GM23248 (cell line): ENCODE results near the gene SCFD1.

Experiments used
- EZH2 ChIP-seq: fragments of 200-600 bp; sonication (generic); IDR thresholded peaks from 2 replicates; pipeline ENCODE4 v1.6.1; 2018; ENCODE audit warnings: antibody characterized with exemption, mild to moderate bottlenecking; ENCODE audit not compliant: insufficient read depth, poor library complexity, severe bottlenecking
- EZH2phosphoT487 ChIP-seq: fragments of 200-600 bp; sonication (generic); IDR thresholded peaks from 2 replicates; pipeline ENCODE4 v1.6.1; 2018; ENCODE audit warnings: antibody characterized with exemption, moderate library complexity, mild to moderate bottlenecking, low read depth; ENCODE audit not compliant: insufficient read depth

DNA sequence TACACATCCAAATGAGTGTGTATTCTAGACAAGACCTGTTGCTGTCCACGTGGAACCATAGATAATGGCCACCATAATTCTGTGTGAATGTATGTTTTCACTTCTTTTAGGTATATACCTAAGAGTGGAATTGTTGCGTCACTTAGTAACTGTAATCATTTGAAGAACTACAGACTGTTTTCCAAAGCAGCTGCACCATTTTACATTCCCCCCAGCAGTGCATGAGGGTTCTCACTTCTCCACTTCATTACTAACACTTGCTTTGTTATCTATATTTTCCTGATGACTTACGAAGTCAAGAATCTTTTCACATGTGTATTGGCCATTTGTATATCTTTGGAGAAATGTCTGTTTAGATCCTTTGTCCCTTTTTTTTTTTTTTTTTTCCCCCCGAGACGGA lies 106.4 kb downstream of the SCFD1 start:
- TF ChIP-seq EZH2 (no peak), EZH2phosphoT487 (no peak)
